Erythroblast (primary cell): ENCODE data around the gene BIRC7.

Experiments
- GATA1 ChIP-seq: IDR thresholded peaks from 2 replicates; pipeline ENCODE4 v1.6.1; 2011; ENCODE audit warnings: low read depth, mild to moderate bottlenecking, control low read depth, low read length, moderate library complexity
- POLR2A ChIP-seq: IDR thresholded peaks from 2 replicates; pipeline ENCODE4 v1.6.1; 2011; ENCODE audit warnings: mild to moderate bottlenecking, low read length

DNA sequence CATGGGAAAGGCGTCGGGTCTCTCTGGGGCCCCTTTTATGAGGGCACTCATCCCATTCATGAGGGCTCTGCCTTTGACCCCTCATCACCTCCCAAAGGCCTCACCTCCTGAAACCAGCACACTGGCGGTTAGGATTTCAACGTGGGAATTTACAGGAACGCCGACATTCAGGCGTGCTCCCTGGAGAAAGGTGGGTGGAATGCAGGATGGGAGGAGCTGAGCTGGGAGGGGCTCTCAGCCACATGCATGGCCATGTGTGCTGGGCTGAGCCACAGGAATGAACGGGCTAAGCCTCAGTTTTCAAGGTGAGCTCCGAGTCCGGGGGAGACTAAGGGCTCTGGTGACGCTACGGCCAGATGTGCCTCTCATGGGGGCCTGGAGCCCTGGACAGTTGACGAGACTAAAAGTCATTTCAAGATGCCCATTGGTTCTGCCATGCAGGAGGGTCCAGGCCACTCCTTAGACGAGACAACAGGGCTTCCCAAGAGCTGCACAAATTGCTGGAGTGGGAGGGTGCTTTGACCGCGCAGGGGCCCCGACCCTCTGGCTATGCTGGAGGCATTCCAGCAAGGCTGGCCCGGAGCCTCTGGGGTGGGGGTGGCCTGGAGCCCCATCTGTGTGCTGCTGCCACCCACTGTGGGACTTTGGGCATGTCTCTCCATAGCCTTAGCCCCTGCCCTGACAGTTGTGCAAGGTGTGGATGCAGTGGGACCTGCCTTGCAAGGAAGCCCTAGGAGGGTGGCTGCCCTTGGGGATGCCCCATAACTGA is 33.1 kb downstream of the BIRC7 start:
- TF ChIP-seq POLR2A (no peak), GATA1 (no peak)
